CD14-positive monocyte (primary cell): ENCODE results near the gene TRAPPC6A. TPM values are rescaled to one million over a fixed set of nuclear protein-coding genes. Genes with fewer than 3 reads are reported as not detected.

Experiments used
- DNase-seq, 3 donors: peaks; one replicate each; pipeline ENCODE4 v3.0.0-alpha.2; 2011 to 2022
- H2AFZ ChIP-seq: 2 replicates; pipeline ENCODE4 v1.6.0; 2012; ENCODE audit warnings: mild to moderate bottlenecking, low read depth, low read length, inconsistent platforms; ENCODE audit not compliant: insufficient read depth, poor library complexity, severe bottlenecking
- H3K27ac ChIP-seq, 2 donors: 1 replicate in 1 of 2; 2 replicates in 1 of 2; pipeline ENCODE4 v1.5.1; 2012 to 2013; ENCODE audit warnings: low read length in 2 of 2, control low read depth in 1 of 2, inconsistent platforms in 1 of 2, low read depth in 1 of 2, mild to moderate bottlenecking in 1 of 2
- H3K27me3 ChIP-seq, 2 donors: one replicate each; pipeline versions ENCODE4 v1.6.0 to v1.6.1; 2011 to 2013; ENCODE audit warnings: low read length in 2 of 2; ENCODE audit not compliant: control insufficient read depth in 2 of 2, insufficient read depth in 2 of 2
- H3K36me3 ChIP-seq, 2 donors: replicated peaks in 1 of 2; 1 replicate in 1 of 2; 2 replicates in 1 of 2; pipeline versions ENCODE4 v1.5.1 to v1.6.1; 2012 to 2013; ENCODE audit warnings: low read length in 2 of 2, control low read depth in 1 of 2, inconsistent platforms in 1 of 2, mild to moderate bottlenecking in 1 of 2; ENCODE audit not compliant: insufficient read depth in 2 of 2, control insufficient read depth in 1 of 2
- H3K4me1 ChIP-seq, 2 donors: 1 replicate in 1 of 2; 2 replicates in 1 of 2; pipeline versions ENCODE4 v1.5.1 to v1.6.1; 2012 to 2013; ENCODE audit warnings: low read length in 2 of 2, control low read depth in 1 of 2, inconsistent platforms in 1 of 2, mild to moderate bottlenecking in 1 of 2, moderate library complexity in 1 of 2; ENCODE audit not compliant: insufficient read depth in 2 of 2, control insufficient read depth in 1 of 2
- H3K4me2 ChIP-seq: replicated peaks from 2 replicates; pipeline ENCODE3; 2012; ENCODE audit warnings: low read length, moderate library complexity, mild to moderate bottlenecking; ENCODE audit not compliant: poor library complexity, severe bottlenecking; ENCODE audit errors: extremely low read depth
- H3K4me3 ChIP-seq, 3 experiments: fragments of 200-600 bp in 1 of 3; sonication (generic) in 1 of 3; replicated peaks in 1 of 3; 1 replicate in 2 of 3; 2 replicates in 1 of 3; pipeline ENCODE4 v1.5.1; 2011 to 2013; ENCODE audit warnings: low read length in 3 of 3, mild to moderate bottlenecking in 3 of 3, control low read depth in 2 of 3, low read depth in 2 of 3, inconsistent platforms in 1 of 3, moderate library complexity in 1 of 3
- H3K79me2 ChIP-seq: 2 replicates; pipeline ENCODE4 v1.6.0; 2012; ENCODE audit warnings: mild to moderate bottlenecking, control low read depth, inconsistent platforms, low read length, moderate library complexity; ENCODE audit not compliant: insufficient read depth
- H3K9ac ChIP-seq: 2 replicates; pipeline ENCODE4 v1.6.0; 2017; ENCODE audit warnings: low read length, mild to moderate bottlenecking; ENCODE audit not compliant: insufficient read depth, poor library complexity, severe bottlenecking
- H3K9me3 ChIP-seq, 2 donors: replicated peaks in 1 of 2; 1 replicate in 1 of 2; 2 replicates in 1 of 2; pipeline versions ENCODE4 v1.5.1 to v1.6.1; 2012 to 2013; ENCODE audit warnings: low read length in 2 of 2, control low read depth in 1 of 2; ENCODE audit not compliant: control insufficient read depth in 1 of 2, insufficient read depth in 1 of 2
- H4K20me1 ChIP-seq: 2 replicates; pipeline ENCODE4 v1.6.0; 2012; ENCODE audit warnings: mild to moderate bottlenecking, low read length, control low read depth, moderate library complexity; ENCODE audit not compliant: insufficient read depth
- H3K27ac Mint-ChIP-seq, 7 donors: one replicate each; pipeline ENCODE4 v1.8.0; 2020; ENCODE audit warnings: mild to moderate bottlenecking in 7 of 7, mixed read lengths in 7 of 7, moderate library complexity in 6 of 7, inconsistent platforms in 2 of 7
- H3K27me3 Mint-ChIP-seq, 3 donors: one replicate each; pipeline ENCODE4 v1.8.0; 2021 to 2022; ENCODE audit warnings: low read depth in 3 of 3, mild to moderate bottlenecking in 3 of 3, mixed read lengths in 3 of 3, moderate library complexity in 3 of 3, inconsistent platforms in 1 of 3
- H3K36me3 Mint-ChIP-seq, 2 donors: one replicate each; pipeline ENCODE4 v1.8.0; 2020; ENCODE audit warnings: mixed read lengths in 2 of 2, inconsistent platforms in 1 of 2, mild to moderate bottlenecking in 1 of 2
- H3K4me1 Mint-ChIP-seq: one replicate; pipeline ENCODE4 v1.8.0; 2020; ENCODE audit warnings: mild to moderate bottlenecking, mixed read lengths
- H3K4me3 Mint-ChIP-seq, 2 donors: one replicate each; pipeline ENCODE4 v1.8.0; 2020; ENCODE audit warnings: mild to moderate bottlenecking in 2 of 2, mixed read lengths in 2 of 2, moderate library complexity in 1 of 2
- H3K9me3 Mint-ChIP-seq, 7 donors: one replicate each; pipeline ENCODE4 v1.8.0; 2020 to 2022; ENCODE audit warnings: mixed read lengths in 7 of 7, mild to moderate bottlenecking in 6 of 7, moderate library complexity in 6 of 7, inconsistent platforms in 2 of 7
- CTCF ChIP-seq: fragments of 200-600 bp; IDR thresholded peaks from one replicate; pipeline ENCODE4 v1.8.0; 2022; ENCODE audit warnings: antibody characterized with exemption, mild to moderate bottlenecking
- WGBS: methylation state at CpG from one replicate; pipeline ENCODE4 v1.1.5; 2013; ENCODE audit warnings: missing lambda C conversion rate; ENCODE audit not compliant: insufficient coverage; 5-methylcytosine and 5-hydroxymethylcytosine counted together
- intact Hi-C, 2 donors: fragments of 100-400 bp; cut with micrococcal nuclease; formaldehyde crosslinking; loops; one replicate each; pipeline versions ENCODE4 v1.15.0 to v1.15.1; 2023
- polyA plus RNA-seq, 3 donors: library from polyadenylated mRNA; depleted of rRNA in 1 of 3; unstranded in 2 of 3; stranded (reverse) in 1 of 3; fragments of 300-500 nt in 2 of 3; fragments of >200 nt in 1 of 3; fragmentation: Illumina TruSeq in 2 of 3; gene quantifications; 1 replicate in 2 of 3; 2 replicates in 1 of 3; pipeline ENCODE4 v1.2.3, GENCODE V29; 2012 to 2021

The TRAPPC6A gene
- polyA plus RNA-seq, 3 donors: 49.7 to 82.7 (median 63.4) TPM

GRCh38 chr19:45202637-45203036, 24.6 kb upstream of the TRAPPC6A start:
- no peak overlapping the region for H3K27ac Mint-ChIP-seq
- H3K4me3 Mint-ChIP-seq: no peak overlapping the region
- H3K9me3 ChIP-seq: no peaks in the 10 kb centered on the region
- H3K4me1 ChIP-seq: no peaks in the 10 kb centered on the region
- 96% methylated on average over 6 of the region's 6 CpGs for WGBS
- no peaks in the 10 kb centered on the region for H3K36me3 ChIP-seq
- no peaks in the 10 kb centered on the region for H3K9me3 Mint-ChIP-seq
- no peak overlapping the region for H3K9ac ChIP-seq
- no peak overlapping the region for H2AFZ ChIP-seq
- H3K27me3 ChIP-seq: no peaks in the 10 kb centered on the region
- H3K36me3 Mint-ChIP-seq: no peaks in the 10 kb centered on the region
- peaks cover 0 to 10% (median 5%) of the 10 kb centered on the region in 3 donors for H3K27me3 Mint-ChIP-seq
- no peaks in the 10 kb centered on the region for H4K20me1 ChIP-seq
- no peak for TF ChIP-seq CTCF
- no peak overlapping the region for H3K4me3 ChIP-seq
- intact Hi-C loops: no loop called here
- no peak overlapping the region for H3K4me2 ChIP-seq
- no peak overlapping the region for H3K27ac ChIP-seq
- no peak for DNase-seq
- no peaks in the 10 kb centered on the region for H3K79me2 ChIP-seq
- no peaks in the 10 kb centered on the region for H3K4me1 Mint-ChIP-seq

- no peaks in the 10 kb centered on the region for H3K9me3 ChIP-seq
- intact Hi-C loops: no loop called here
- H3K27ac Mint-ChIP-seq: no peak overlapping the region
Measured at GRCh38 chr19:45200568-45200967, 22.5 kb upstream of the TRAPPC6A start.

More at GRCh38 chr19:45200568-45200967, 22.5 kb upstream of the TRAPPC6A start:
- no peak for DNase-seq
- Histone ChIP-seq H2AFZ (no peak overlapping the region), H3K36me3 (no peaks in the 10 kb centered on the region), H3K4me2 (no peak overlapping the region), H3K79me2 (no peaks in the 10 kb centered on the region), H3K4me1 (no peaks in the 10 kb centered on the region), H4K20me1 (no peaks in the 10 kb centered on the region), H3K9ac (no peak overlapping the region), H3K27me3 (no peaks in the 10 kb centered on the region), H3K27ac (no peak overlapping the region), H3K4me3 (no peak overlapping the region)
- TF ChIP-seq CTCF: no peak
- H3K4me1 Mint-ChIP-seq: no peaks in the 10 kb centered on the region
- no peak overlapping the region for H3K4me3 Mint-ChIP-seq
- peaks cover 0 to 8% (median 4%) of the 10 kb centered on the region in 3 donors for H3K27me3 Mint-ChIP-seq
- no peaks in the 10 kb centered on the region for H3K9me3 Mint-ChIP-seq
- H3K36me3 Mint-ChIP-seq: no peaks in the 10 kb centered on the region
- WGBS: 63% methylated on average over 3 of the region's 4 CpGs
